NCI-H2029 treated with DMSO at 0.1 percent for 48 hours (cell line): ENCODE data around the gene GIGYF2.

Experiments
- DNase-seq: peaks from one replicate; lab custom pipeline; 2025; lab: John Stamatoyannopoulos, UW

GIGYF2 gene

GRCh38 chr2:232761301-232761907, 64.3 kb downstream of the GIGYF2 start:
- no peak for DNase-seq

GRCh38 chr2:232767866-232768265, 70.7 kb downstream of the GIGYF2 start:
- no peak for DNase-seq

GRCh38 chr2:232770207-232770606, 73.1 kb downstream of the GIGYF2 start:
- no peak for DNase-seq

- no peak for DNase-seq
Observed at GRCh38 chr2:232771870-232772269, 74.7 kb downstream of the GIGYF2 start.

- no peak for DNase-seq
Observed at GRCh38 chr2:232772531-232772930, 75.4 kb downstream of the GIGYF2 start.

GRCh38 chr2:232773815-232774214, 76.7 kb downstream of the GIGYF2 start:
- DNase-seq = no peak

- DNase-seq = no peak
Observed at GRCh38 chr2:232776435-232776834, 79.3 kb downstream of the GIGYF2 start, which contains the start of gene KCNJ13. KCNJ13 (minus strand) TSS chr2:232776565; CDS start chr2:232771362, 5,203 bp downstream.

- no peak for DNase-seq
Observed at GRCh38 chr2:232777276-232777675, 80.1 kb downstream of the GIGYF2 start.

- DNase-seq = no peak
Observed at GRCh38 chr2:232779465-232779864, 82.3 kb downstream of the GIGYF2 start.

GRCh38 chr2:232779934-232780333, 82.8 kb downstream of the GIGYF2 start:
- DNase-seq = no peak

- no peak for DNase-seq
Observed at GRCh38 chr2:232781765-232782164, 84.6 kb downstream of the GIGYF2 start.

GRCh38 chr2:232783278-232783677, 86.1 kb downstream of the GIGYF2 start:
- no peak for DNase-seq

GRCh38 chr2:232787806-232788205, 90.7 kb downstream of the GIGYF2 start:
- no peak for DNase-seq

GRCh38 chr2:232789082-232789481, 92.0 kb downstream of the GIGYF2 start:
- no peak for DNase-seq

- DNase-seq = no peak
Observed at GRCh38 chr2:232791518-232791917, 94.4 kb downstream of the GIGYF2 start.

- no peak for DNase-seq
Observed at GRCh38 chr2:232793271-232793670, 96.1 kb downstream of the GIGYF2 start.

GRCh38 chr2:232794981-232795380, 97.8 kb downstream of the GIGYF2 start:
- no peak for DNase-seq

GRCh38 chr2:232795920-232796319, 98.8 kb downstream of the GIGYF2 start:
- no peak for DNase-seq

GRCh38 chr2:232798187-232798586, 101.1 kb downstream of the GIGYF2 start:
- no peak for DNase-seq

GRCh38 chr2:232800166-232800565, 103.0 kb downstream of the GIGYF2 start:
- no peak for DNase-seq

GRCh38 chr2:232802091-232802490, 105.0 kb downstream of the GIGYF2 start:
- no peak for DNase-seq

GRCh38 chr2:232809349-232810124, 112.4 kb downstream of the GIGYF2 start:
- no peak for DNase-seq

GRCh38 chr2:232810444-232810843, 113.3 kb downstream of the GIGYF2 start:
- DNase-seq = no peak

- no peak for DNase-seq
Observed at GRCh38 chr2:232815569-232815968, 118.4 kb downstream of the GIGYF2 start.
